GM18867 (cell line): ENCODE measurements around the gene ADGRV1.
A peak's percentile ranks its signal among the peaks of the same experiment; 100 is the strongest.
"Not testable (repeated sequence)": the region's sequence is repeated elsewhere in the genome, so short reads cannot be mapped to it uniquely, and the experiment has no call there.

ENCODE experiments used
- ATAC-seq: cut with Tn5 transposase; IDR thresholded peaks from one replicate; pipeline ENCODE4 v1.9.1; 2021; ENCODE audit warnings: mild to moderate bottlenecking, moderate library complexity; ENCODE audit not compliant: unreplicated experiment

ADGRV1 gene

DNA sequence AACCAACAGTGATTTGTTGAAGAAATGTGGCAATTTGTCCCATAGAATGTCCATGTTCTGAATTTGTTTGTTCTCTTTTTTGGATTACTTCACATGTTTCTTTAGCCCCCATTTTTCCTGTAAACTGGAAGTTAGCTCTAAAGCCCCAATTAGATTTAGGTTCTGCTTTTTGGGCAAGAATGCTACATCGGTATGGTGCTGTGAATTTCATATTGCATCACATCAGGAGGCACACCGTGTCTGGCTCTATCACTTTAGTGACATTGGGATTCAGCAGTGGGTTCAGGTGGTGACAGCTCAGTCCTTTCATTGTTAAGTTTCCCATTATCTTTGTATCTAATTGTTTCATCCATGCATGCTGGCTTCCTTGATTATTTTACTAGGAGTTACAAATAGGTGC is 27.9 kb downstream of the ADGRV1 start:
- ATAC-seq = no peak

DNA sequence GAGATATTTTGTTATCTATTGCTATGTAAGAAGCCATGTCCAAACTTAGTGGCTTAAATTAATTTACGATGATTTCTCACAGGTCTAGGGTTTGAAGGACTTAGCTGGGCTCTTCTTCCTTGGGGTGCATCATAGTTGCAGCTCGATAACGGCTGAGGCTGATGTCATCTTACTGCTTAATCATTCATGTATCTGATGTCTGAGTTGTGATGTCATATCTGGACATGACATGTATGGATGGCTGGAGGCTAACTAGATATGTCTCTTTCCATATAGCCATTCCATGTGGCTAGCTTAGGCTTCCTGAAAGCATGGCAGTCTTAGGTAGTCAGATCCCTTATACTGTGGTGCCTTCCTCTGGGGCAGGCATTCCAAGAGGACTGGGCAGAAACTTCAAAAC is 31.6 kb downstream of the ADGRV1 start:
- no peak for ATAC-seq

DNA sequence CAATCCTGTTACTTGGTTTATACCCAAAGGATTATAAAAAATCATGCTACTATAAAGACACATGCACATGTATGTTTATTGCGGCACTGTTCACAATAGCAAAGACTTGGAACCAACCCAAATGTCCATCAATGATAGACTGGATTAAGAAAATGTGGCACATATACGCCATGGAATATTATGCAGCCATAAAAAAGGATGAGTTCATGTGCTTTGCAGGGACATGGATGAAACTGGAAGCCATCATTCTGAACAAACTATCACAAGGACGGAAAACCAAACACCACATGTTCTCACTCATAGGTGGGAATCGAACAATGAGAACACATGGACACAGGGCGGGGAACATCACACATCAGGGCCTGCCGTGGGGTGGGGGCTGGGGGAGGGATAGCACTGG is 34.5 kb downstream of the ADGRV1 start:
- ATAC-seq = not testable (repeated sequence)

DNA sequence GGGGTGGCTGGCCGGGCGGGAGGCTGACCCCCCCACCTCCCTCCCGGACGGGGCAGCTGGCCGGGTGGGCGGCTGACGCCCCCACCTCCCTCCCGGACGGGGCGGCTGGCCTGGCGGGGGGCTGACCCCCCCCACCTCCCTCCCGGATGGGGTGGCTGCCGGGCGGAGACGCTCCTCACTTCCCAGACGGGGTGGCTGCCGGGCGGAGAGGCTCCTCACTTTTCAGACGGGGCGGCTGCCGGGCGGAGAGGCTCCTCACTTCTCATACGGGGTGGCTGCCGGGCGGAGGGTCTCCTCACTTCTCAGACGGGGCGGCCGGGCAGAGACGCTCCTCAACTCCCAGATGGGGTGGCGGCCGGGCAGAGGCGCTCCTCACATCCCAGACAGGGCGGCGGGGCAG is 37.2 kb downstream of the ADGRV1 start:
- ATAC-seq = not testable (repeated sequence)

DNA sequence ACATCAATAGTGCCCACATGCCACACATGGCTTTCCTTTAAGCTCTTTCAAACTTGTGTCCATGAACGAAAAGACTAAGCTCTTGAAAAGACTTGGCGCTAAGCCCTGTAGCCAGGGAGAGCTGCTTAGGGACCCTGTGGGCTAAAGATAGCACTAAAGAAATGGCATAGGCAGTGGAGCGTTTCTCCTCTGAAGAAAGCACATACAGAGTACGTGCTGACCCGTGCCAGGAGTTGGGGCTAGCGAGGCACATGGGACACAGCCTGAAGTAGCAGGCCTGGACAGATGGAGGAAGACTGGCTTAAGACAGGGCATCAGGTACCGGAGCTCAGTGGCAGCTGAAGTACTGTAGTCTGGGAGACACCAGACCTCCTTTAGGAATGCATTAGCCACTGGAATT is 39.7 kb downstream of the ADGRV1 start:
- no peak for ATAC-seq

DNA sequence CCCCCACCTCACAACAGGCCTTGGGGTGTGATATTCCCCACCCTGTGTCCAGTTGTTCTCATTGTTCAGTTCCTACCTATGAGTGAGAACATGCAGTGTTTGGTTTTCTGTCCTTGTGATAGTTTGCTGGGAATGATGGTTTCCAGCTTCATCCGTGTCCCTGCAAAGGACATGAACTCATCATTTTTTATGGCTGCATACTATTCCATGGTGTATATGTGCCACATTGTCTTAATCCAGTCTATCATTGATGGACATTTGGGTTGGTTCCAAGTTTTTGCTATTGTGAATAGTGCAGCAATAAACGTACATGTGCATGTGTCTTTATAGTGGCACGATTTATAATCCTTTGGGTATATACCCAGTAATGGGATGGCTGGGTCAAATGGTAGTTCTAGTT is 41.7 kb downstream of the ADGRV1 start:
- not testable (repeated sequence) for ATAC-seq

DNA sequence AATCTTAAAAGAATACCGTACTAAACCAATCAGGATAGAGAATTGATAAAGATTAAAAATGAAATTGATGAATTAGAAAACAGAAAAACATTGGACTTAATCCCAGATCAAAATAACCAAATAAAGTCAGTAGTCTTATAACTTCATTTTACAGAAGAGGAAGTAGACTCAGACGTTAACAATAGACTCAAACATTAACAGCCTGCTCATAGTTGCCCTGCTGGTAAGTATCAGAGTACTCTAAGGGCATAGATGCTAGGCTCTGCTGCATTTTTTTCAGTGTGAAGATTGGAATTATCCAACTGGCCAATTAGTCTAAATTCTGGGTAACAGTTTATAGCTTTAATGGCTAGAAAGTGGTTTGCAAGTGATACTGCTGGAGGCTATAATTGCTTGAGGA is 42.9 kb downstream of the ADGRV1 start:
- ATAC-seq = no peak

DNA sequence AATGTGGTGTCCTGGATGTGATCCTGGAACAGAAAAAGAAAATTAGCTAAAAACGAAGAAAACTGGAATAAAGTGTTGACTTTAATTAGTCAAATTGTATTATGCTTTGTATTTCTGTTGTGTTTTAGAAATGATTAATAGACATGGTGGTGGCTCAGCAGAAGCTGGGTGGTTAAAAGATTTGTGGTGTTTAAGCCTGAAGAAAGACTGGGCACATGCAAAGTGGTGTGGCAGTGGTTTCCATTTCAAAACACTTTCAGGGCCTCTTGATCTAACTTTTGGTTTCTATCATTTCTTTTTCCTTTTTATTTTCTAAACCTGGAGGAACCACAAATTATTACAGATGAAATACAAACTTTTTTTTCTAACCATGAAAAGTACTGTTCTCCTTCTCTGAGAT is 44.1 kb downstream of the ADGRV1 start:
- ATAC-seq = peak; percentile 87

DNA sequence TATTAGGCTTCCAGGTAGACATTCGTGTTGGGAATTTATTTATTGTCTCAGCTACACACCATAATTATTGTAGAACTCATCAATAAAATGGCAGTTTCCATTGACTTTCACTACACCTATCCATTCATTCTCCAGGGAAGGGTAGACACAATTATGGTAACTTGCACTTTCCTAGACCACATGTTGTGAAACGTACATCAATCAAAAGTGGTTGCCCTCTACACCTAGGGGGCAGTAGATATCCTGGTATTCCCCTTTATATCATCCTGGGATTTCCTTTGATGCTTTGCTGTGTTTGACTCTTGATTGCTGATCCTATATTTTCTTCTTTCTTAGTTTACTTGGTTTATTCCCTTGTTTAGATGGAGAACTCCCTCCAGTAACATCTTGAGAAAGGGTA is 47.9 kb downstream of the ADGRV1 start:
- no peak for ATAC-seq

DNA sequence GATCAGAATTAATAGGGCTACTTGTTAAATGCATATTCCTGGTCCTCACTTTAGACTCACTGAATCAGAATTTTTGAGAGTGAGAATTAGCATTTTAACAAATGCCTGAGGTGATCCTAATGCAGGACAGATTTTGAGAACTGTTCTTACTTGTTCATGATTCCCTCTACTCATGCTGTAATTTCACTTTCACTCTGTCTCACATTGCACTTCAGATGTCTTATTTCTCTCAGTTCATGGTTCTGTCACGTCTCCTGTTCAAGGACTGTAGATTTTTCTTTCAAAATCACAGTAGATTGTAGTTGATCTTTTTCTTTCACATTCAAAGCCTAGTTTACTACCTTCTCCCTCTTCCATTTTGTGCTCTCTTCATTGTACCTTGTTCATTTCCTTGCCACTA is 54.3 kb downstream of the ADGRV1 start:
- ATAC-seq = peak; percentile 97

DNA sequence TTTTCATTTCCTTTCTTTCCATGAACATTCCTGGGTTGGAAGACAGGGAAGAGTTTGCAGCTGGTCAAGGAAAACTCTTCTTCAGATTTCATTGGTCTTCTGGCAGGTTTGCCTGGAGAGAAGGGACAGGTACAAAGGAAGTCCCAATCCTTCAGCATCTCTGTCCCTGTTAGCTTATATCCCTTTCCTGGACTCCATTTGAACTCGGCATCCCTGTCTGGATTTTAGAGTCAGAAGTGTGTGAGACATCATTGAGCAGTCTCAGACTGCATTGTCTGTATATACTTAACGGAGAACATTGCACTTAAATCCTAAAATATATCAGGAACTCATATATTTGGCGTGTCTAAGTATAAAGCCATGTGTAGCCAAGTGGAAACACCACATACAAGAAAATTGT is 54.9 kb downstream of the ADGRV1 start:
- peak; percentile 14 for ATAC-seq

DNA sequence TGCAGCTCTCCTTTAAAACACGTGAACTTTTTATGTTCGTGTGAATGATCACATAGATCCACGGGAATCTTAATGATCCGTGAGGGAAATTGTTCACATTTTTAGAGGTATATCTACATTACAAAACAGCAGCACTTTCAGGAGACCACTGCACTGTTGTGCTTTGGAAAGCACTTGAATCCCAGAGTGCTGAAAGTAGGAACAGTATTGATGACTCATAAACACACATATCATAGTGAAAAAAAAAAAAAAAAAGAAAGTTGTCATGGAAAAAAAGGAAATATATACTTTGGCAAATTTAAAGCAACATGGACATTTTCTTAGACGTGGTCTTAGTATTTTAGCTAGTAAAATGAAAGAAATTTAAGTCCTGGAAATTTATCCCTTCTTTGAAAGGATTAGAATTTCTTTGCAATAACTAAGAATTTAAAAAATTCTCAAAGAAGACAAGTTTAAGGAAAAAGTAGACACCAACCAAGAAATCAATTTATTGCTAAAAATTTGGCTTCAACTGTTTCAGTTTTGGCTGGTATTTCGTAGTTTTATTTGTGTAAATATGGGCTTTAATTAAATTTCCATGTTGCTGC is 55.4 kb downstream of the ADGRV1 start:
- ATAC-seq = no peak

DNA sequence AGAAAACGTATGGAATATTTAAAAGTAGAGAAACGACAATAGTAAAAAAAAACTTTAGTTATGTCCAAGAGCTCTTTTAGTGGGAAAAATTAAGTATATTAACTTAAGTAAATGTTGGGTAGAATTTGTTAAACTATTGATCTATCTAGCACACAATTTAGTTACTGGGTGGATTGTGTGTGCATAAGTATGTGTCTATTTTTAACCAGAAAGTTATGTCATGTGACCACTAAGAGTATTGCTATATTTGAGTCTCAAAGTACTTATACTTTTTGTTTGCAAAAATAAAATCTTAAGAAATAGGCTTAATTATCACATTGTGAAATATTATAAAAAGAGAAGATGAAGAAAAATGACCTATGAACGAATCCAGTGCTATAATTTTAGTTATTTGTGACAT is 56.8 kb downstream of the ADGRV1 start:
- no peak for ATAC-seq

DNA sequence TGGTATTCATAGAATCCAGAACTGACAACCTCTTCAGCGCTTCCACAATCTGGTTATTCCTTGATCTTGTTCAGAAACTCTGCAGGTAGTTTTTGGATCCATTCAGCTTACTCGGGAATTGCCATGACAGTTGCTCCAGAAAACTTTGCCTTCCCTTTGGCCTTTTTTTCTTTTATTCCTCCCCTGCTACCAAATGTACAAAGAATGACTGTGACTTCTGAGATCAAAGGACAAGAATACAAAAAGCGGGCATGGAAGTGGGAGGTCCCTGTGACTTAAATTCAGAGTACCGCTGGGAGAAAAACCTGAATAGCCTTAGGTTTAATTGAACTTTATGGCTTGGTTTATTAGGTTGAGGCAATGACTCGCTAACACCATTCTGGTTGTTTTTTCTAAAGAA is 59.5 kb downstream of the ADGRV1 start:
- no peak for ATAC-seq

DNA sequence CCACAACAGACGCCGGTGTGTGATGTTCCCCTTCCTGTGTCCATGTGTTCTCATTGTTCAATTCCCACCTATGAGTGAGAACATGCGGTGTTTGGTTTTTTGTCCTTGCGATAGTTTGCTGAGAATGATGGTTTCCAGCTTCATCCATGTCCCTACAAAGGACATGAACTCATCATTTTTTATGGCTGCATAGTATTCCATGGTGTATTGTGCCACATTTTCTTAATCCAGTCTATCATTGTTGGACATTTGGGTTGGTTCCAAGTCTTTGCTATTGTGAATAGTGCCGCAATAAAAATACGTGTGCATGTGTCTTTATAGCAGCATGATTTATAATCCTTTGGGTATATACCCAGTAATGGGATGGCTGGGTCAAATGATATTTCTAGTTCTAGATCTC is 61.2 kb downstream of the ADGRV1 start:
- ATAC-seq = not testable (repeated sequence)

DNA sequence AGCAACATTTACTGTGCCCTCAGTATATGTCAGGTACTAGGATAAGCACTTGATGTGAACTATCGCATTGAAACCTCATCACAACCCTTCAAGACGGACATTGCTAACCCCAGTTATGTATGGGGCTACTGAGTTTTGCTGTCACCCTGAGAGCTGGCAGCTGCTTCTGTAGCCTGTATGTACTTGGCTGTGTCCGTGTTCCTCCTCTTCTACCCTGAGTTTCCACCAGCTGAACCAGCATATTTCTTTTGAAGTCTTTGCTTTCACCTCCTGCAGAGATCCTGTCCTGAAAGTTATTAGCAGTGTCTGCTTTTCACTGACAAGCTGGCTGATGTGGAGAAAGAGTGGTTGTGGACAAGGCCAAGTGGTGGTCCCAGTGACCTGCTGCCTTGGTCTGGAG is 63.3 kb downstream of the ADGRV1 start:
- no peak for ATAC-seq

DNA sequence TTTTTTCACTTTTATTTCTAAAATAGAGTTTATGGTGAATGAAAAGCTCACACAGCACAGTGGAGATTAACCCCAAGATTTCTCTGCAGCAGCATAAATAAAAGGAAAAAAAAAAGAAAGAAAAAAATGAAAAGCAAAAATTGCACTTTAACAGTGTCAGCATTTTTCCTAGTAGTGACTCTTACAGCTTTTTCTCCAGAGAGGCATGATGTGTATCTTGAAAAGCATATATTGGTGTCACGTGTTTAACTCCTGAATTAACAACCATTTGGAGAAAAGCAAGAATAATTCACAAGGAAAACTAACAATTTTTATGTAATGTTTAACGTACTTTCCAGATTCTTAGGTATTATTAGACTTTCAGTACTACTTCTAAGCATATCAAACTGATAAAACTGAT is 67.9 kb downstream of the ADGRV1 start:
- no peak for ATAC-seq

DNA sequence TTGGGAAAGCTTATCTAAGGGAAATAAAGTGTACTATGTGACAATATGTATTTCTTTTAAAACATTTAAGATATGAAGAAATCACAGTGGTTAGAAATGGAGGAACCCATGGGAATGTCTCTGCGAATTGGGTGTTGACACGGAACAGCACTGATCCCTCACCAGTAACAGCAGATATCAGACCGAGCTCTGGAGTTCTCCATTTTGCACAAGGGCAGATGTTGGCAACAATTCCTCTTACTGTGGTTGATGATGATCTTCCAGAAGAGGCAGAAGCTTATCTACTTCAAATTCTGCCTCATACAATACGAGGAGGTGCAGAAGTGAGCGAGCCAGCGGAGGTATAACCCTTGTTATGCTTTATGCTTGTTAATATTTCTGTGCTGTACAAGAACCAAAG is 69.9 kb downstream of the ADGRV1 start:
- ATAC-seq = no peak

DNA sequence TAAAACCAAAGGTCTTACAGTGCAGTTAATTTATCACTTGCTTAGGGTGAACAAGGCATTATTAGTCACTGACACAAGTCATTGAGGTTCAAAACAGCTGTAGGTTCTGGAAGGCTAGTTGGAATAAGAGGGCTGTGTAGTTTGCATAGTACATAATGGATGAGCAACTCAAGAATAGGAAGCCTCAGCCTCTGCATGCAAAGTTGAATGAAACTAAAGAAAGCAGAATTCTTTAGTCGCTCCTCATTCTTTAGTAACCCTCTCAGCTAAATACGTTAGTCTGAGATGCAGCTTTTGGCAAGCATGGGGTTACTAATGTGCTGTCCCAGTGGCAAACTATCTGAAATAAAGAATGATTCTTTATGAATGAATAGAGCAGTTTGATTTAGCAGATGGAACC is 74.2 kb downstream of the ADGRV1 start:
- ATAC-seq = no peak

DNA sequence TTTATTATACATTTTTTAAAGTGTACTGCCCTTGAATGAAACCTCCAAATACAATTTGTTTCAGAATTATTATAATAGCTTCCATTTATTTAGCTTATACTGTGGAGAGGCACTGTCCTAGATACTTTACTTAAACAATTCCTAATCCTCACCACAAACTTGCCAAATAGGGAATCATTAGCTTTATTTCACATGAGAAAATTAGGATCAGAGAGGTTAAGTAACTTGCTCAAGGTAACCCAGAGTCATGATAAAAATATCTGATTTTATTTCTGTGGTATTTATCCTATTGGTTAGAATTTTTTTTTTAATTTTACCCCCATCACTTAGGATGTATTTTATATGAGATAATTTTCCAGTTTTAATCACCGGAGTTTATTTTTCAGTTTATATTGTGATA is 78.4 kb downstream of the ADGRV1 start:
- ATAC-seq = no peak

DNA sequence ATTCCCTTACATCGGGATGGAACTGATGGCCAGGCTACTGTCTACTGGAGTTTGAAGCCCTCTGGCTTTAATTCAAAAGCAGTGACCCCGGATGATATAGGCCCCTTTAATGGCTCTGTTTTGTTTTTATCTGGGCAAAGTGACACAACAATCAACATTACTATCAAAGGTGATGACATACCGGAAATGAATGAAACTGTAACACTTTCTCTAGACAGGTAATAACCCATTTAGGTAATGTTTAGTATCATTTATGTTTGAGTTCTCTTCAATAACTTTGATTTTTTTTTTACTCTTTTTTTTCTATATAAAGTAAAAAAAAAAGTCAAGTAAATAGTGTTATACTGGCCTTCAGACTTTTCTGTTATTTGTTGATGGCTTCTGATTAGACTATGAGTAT is 79.1 kb downstream of the ADGRV1 start:
- no peak for ATAC-seq

DNA sequence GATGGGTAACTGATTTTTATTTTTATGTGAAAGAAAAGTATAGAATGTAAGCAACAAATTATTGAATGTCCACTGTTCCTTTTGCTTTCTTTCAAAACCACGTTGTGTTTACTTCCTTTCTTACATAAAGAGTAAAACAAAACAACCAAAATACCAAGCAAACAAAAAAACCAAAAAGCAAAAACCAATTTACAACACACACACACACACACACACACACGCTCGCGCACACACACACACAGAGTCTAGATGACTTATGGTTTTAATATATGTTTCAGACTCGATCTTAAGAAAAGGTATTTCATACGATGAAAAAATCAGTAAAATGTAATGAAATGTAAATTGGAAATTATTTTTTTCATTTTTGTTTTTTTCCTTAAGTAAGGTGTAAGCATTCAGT is 80.3 kb downstream of the ADGRV1 start:
- no peak for ATAC-seq

DNA sequence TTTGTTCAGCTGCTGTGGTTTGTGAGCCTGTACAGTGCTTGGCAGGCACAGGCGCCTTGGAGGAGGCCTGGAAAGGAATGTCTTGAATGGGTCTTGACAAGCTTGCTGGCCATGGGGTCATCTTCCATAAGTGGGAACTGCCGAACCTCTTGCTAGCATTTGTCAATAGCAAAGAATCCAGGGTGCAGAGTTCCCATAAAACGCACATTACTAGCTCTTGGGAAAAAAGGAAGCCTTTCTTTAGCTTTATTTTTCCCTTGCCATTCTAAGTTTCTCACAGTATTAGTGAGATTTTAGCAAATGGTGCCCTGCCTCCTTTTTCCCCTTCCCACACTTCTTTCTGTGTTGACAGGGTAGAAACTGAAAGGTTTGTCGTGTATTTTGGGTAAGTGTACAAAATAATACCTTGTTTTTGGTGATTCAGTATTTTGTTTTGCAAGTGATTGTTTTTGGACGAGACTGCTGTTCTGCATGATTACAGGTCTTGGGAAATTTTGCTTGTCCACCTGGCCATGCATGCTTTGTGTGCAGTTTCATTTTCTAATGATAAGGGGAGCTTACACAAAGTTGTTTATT is 82.0 kb downstream of the ADGRV1 start:
- ATAC-seq = peak; percentile 59
